NCI-H2081 treated with DMSO at 0.1 percent for 48 hours (cell line): ENCODE results near the gene TMC6.
"Not testable (repeated sequence)": the region's sequence is repeated elsewhere in the genome, so short reads cannot be mapped to it uniquely, and the experiment has no call there.

Experiments
- DNase-seq: peaks from one replicate; lab custom pipeline; 2025; lab: John Stamatoyannopoulos, UW

Gene TMC6

GRCh38 chr17:78108726-78109488 lies 19.6 kb downstream of the TMC6 start:
- DNase-seq = no peak

GRCh38 chr17:78107976-78108725 lies 20.4 kb downstream of the TMC6 start:
- no peak for DNase-seq

GRCh38 chr17:78107457-78107856 lies 21.1 kb downstream of the TMC6 start:
- no peak for DNase-seq

GRCh38 chr17:78106211-78106610 lies 22.3 kb downstream of the TMC6 start:
- DNase-seq = no peak

GRCh38 chr17:78105551-78105950 lies 23.0 kb downstream of the TMC6 start:
- DNase-seq = no peak

- DNase-seq = no peak
Observed at GRCh38 chr17:78105101-78105500, 23.5 kb downstream of the TMC6 start.

- no peak for DNase-seq
Observed at GRCh38 chr17:78104540-78104941, 24.0 kb downstream of the TMC6 start.

- DNase-seq = no peak
Observed at GRCh38 chr17:78103311-78103710, 25.2 kb downstream of the TMC6 start.

GRCh38 chr17:78101542-78101941 lies 27.0 kb downstream of the TMC6 start:
- no peak for DNase-seq

- no peak for DNase-seq
Observed at GRCh38 chr17:78101112-78101511, 27.4 kb downstream of the TMC6 start.

GRCh38 chr17:78096093-78096492 lies 32.5 kb downstream of the TMC6 start:
- no peak for DNase-seq

GRCh38 chr17:78095035-78095434 lies 33.5 kb downstream of the TMC6 start:
- no peak for DNase-seq

- no peak for DNase-seq
Observed at GRCh38 chr17:78092794-78093324, 35.7 kb downstream of the TMC6 start.

GRCh38 chr17:78089576-78090281 lies 38.8 kb downstream of the TMC6 start:
- DNase-seq = no peak

GRCh38 chr17:78088529-78088928 lies 40.0 kb downstream of the TMC6 start:
- DNase-seq = no peak

- no peak for DNase-seq
Observed at GRCh38 chr17:78086740-78087139, 41.8 kb downstream of the TMC6 start.

GRCh38 chr17:78082988-78083387 lies 45.6 kb downstream of the TMC6 start:
- DNase-seq = no peak

- not testable (repeated sequence) for DNase-seq
Observed at GRCh38 chr17:78082355-78082872, 46.1 kb downstream of the TMC6 start.

GRCh38 chr17:78081551-78081950 lies 47.0 kb downstream of the TMC6 start:
- no peak for DNase-seq

- no peak for DNase-seq
Observed at GRCh38 chr17:78079253-78079652, 49.3 kb downstream of the TMC6 start.

- no peak for DNase-seq
Observed at GRCh38 chr17:78075545-78075944, 53.0 kb downstream of the TMC6 start.

GRCh38 chr17:78075011-78075410 lies 53.5 kb downstream of the TMC6 start:
- DNase-seq = no peak
